Cardiac fibroblast (primary cell): ENCODE data around the gene KCNMA1.

Experiments used
- DNase-seq, 2 donors: peaks; one replicate each; pipeline versions ENCODE4 v3.0.0 to v3.0.0-alpha.2; 2010; ENCODE audit warnings: low read depth in 2 of 2
- H3K4me3 ChIP-seq, 2 donors: replicated peaks in 1 of 2; 1 replicate in 1 of 2; 2 replicates in 1 of 2; pipeline ENCODE4 v1.5.1; 2011; ENCODE audit warnings: low read depth in 2 of 2, low read length in 2 of 2, mild to moderate bottlenecking in 2 of 2, moderate library complexity in 1 of 2
- CTCF ChIP-seq: IDR thresholded peaks from one replicate; pipeline ENCODE4 v1.5.1; 2011; ENCODE audit warnings: low read depth, mild to moderate bottlenecking, low read length, inconsistent platforms

The KCNMA1 gene

DNA sequence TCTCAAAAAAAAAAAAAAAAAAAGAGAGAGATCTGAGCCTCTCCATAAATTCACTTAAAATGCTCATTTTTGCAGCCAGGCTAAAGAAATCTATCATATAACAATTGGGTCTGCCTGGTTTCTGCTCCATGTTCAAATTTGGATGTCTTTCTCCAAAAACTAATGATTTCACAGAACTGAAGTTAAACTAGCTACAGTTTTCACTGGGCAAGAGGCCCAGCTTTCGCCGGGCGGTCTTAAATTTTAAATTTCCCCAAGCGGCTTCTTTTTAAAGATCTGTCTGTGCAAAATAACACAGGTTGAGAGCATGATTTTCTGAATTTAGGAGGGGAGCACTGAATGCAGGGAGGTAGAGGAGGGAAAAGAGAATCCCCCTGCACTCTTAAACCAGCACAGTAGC, 603.4 kb downstream of the KCNMA1 start:
- no peak overlapping the region for H3K4me3 ChIP-seq
- DNase-seq = no peak
- TF ChIP-seq CTCF = no peak

- no peak for DNase-seq
- H3K4me3 ChIP-seq = no peak overlapping the region
- no peak for TF ChIP-seq CTCF
Measured at GRCh38 chr10:77032188-77032570, 605.4 kb downstream of the KCNMA1 start.

GRCh38 chr10:77031531-77032187, 605.9 kb downstream of the KCNMA1 start:
- no peak for TF ChIP-seq CTCF

DNA sequence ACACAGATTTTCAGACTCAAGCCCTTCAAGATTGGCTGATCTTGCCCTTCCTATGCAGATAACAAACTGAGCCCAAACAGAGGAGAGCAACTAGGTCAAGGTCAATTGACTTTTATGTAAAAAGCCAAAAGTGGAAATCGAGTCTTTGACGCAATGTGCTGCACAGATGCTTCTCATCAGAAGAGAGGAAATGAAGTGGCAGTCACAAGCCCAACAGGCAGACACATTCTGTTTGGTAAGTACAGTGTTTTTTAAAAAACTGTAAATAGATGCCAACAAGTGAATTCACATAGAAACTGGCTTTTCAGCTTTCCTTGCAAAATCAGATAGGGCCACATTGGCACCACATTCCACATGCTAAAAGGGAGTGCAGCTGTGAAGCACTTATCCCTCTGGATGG, 606.6 kb downstream of the KCNMA1 start:
- TF ChIP-seq CTCF = no peak
- H3K4me3 ChIP-seq = no peak overlapping the region
- DNase-seq = no peak

More at GRCh38 chr10:77031531-77032187, 605.9 kb downstream of the KCNMA1 start:
- H3K4me3 ChIP-seq = no peak overlapping the region
- DNase-seq = no peak

GRCh38 chr10:77029777-77030717, 607.6 kb downstream of the KCNMA1 start:
- H3K4me3 ChIP-seq = no peak overlapping the region
- TF ChIP-seq CTCF = no peak
- no peak for DNase-seq

DNA sequence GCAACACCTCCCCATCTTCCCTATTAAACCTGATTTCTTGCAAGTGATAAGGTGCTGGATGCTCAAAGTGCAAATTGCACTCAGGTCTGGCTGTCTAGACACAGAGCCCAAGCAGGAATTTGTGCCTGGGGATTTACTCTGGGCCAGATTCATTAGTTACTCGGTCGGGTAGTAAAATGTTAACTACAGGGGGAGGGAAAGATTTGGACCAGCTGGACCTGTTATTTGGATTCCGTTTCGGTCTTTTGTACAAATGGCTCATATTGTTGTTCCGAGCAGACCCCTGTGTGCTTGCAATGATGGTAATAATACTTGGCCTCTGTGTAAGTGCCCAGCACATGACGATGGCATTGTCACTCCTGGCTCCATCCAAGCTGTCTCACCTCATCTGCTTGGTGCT, 609.6 kb downstream of the KCNMA1 start:
- DNase-seq = no peak
- H3K4me3 ChIP-seq = no peak overlapping the region
- TF ChIP-seq CTCF = no peak
